OCI-LY7 (cell line): ENCODE data around the gene GSG1L.

Experiments
- EZH2phosphoT487 ChIP-seq: fragments of 200-600 bp; sonication (generic); IDR thresholded peaks from 2 replicates; pipeline ENCODE4 v1.6.1; 2018; ENCODE audit warnings: low read depth, borderline replicate concordance, mild to moderate bottlenecking, mixed run types, antibody characterized with exemption, low read length, moderate library complexity, mixed read lengths
- TF ChIP-seq, protein P1 (sequence below): fragments of 200-600 bp; sonication (generic); conservative IDR thresholded peaks from 2 replicates; pipeline ENCODE4 v1.5.1; 2014; ENCODE audit warnings: mild to moderate bottlenecking, antibody characterized with exemption, low read length, moderate library complexity, mixed read lengths

DNA sequence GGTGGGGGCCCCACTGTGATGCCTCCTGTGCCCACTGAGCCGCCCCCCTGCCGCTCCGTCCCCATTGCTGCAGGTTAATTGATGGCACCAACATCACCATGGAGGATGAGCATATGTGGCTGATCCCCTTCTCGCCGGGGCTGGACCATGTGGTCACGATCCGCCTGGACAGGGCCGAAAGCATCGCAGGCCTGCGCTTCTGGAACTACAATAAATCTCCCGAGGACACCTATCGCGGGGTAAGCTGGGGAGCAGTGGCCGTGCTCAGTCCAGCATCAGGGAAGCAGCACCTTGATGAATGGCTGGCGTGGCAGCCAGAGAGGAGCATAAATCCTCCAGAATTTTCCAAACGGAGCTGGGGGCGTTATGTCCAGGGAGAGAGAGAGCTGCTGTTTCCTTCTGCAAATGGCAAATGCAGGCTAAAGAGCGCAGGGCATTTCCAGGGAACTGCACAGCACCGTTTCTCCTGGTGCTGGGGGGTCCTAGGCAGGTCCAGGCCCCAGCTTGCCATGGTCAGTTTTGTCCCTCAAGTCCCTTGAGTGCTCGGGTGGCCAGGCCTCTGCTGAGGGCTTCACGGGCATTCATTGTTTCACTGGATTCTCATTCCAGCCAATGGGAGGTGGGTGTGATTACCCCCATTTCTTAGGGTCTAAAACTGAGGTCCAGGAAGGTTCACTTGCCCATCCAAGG is 297.1 kb downstream of the GSG1L start:
- TF ChIP-seq, protein P1, sequence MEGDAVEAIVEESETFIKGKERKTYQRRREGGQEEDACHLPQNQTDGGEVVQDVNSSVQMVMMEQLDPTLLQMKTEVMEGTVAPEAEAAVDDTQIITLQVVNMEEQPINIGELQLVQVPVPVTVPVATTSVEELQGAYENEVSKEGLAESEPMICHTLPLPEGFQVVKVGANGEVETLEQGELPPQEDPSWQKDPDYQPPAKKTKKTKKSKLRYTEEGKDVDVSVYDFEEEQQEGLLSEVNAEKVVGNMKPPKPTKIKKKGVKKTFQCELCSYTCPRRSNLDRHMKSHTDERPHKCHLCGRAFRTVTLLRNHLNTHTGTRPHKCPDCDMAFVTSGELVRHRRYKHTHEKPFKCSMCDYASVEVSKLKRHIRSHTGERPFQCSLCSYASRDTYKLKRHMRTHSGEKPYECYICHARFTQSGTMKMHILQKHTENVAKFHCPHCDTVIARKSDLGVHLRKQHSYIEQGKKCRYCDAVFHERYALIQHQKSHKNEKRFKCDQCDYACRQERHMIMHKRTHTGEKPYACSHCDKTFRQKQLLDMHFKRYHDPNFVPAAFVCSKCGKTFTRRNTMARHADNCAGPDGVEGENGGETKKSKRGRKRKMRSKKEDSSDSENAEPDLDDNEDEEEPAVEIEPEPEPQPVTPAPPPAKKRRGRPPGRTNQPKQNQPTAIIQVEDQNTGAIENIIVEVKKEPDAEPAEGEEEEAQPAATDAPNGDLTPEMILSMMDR: no peak
- no peak for TF ChIP-seq EZH2phosphoT487
